Measurements from ENCODE around the gene TSHZ2. TPM values are rescaled to one million over a fixed set of nuclear protein-coding genes. Genes with fewer than 3 reads are reported as not detected.
"Not testable (repeated sequence)": the region's sequence is repeated elsewhere in the genome, so short reads cannot be mapped to it uniquely, and the experiment has no call there.

Gene TSHZ2
- total RNA-seq, 1 donor from 2014 or later, result 33.1 TPM

- ATAC-seq (no peak), DNase-seq (ENCODE audit: low spot score) (no peak)
- intact Hi-C loops (cut with DNase I), result no loop called here
These were observed 331.2 kb downstream of the TSHZ2 start for GRCh38 chr20:53303413-53303760.

- no peak for ATAC-seq
- intact Hi-C loops (cut with DNase I), result no loop called here
- no peak for DNase-seq (ENCODE audit: low spot score)
These were observed 332.0 kb downstream of the TSHZ2 start for GRCh38 chr20:53304146-53304545.

- no peak for DNase-seq (ENCODE audit: low spot score)
- intact Hi-C loops (cut with DNase I), result no loop called here
- ATAC-seq, result no peak
These were observed 334.1 kb downstream of the TSHZ2 start for GRCh38 chr20:53306192-53306805.

DNA sequence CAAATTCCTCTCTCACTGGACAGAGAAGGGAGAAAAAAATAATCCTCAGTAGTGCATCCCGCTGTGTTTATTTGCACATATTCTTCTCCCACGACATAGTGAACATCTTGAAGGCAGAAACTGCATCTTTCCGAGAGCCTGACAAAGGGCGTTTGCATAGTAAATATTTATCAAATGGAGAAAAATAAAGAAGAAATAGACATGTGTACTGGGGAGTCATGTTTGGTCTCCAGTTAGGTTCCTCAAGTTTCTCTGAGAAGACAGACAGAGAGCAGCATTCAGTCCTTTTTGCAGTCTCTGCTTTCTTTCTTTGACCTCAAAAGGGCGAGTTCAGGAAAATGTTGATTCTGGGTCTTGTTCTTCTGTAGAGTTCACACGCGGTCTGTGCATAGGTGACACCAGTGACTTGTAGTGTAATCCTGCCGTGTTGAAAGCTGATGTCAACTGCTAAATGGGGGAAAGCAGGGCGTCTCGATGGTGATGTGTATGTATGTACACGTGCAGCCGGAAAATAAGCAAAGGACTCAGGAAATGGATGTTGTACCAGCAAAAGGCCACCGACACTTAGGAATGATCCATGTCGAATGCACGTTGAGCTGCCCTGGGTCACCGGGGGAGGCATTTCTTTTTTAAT, 335.9 kb downstream of the TSHZ2 start:
- intact Hi-C loops (cut with DNase I), result no loop called here
- DNase-seq (ENCODE audit: low spot score) (no peak), ATAC-seq (no peak)

DNA sequence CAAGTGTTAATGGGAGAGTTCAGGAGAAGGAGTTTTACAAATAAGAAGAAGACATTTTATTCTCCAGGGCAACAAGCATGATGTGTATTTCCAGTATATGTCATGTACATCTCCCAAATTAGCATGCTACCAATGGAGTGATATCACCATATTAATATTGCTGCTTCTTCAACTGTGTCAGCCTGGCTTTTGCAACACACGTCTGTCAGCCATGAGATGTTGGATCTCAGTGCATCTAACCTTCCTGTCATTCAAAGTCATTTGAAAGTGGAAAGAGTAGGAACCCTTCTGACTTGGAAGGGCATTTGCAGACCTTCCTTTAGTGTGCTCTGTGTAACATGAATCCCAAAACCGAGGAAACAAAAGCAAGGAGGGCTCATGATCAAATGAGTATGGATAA, 337.4 kb downstream of the TSHZ2 start:
- intact Hi-C loops (cut with DNase I), result no loop called here
- ATAC-seq (no peak), DNase-seq (ENCODE audit: low spot score) (no peak)

DNA sequence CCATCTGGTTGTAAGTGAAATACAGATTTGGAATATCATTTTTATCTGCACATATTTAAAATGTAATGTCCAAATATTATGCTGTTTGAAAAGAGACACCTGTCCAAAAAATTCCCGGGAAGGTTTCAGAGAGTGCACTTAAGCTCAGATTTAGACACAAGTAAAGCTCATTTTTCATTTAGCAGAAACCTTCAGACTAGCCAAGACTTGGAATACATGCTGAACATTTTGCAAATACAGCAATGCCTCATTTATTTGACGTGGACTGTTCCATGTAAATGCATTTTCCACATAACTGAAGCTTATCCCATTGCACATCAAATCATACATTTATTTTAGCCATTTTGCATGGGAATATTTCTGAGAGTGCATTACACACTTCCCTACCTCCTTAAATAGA, 340.8 kb downstream of the TSHZ2 start:
- ATAC-seq (no peak), DNase-seq (ENCODE audit: low spot score) (no peak)
- intact Hi-C loops (cut with DNase I), result no loop called here

DNA sequence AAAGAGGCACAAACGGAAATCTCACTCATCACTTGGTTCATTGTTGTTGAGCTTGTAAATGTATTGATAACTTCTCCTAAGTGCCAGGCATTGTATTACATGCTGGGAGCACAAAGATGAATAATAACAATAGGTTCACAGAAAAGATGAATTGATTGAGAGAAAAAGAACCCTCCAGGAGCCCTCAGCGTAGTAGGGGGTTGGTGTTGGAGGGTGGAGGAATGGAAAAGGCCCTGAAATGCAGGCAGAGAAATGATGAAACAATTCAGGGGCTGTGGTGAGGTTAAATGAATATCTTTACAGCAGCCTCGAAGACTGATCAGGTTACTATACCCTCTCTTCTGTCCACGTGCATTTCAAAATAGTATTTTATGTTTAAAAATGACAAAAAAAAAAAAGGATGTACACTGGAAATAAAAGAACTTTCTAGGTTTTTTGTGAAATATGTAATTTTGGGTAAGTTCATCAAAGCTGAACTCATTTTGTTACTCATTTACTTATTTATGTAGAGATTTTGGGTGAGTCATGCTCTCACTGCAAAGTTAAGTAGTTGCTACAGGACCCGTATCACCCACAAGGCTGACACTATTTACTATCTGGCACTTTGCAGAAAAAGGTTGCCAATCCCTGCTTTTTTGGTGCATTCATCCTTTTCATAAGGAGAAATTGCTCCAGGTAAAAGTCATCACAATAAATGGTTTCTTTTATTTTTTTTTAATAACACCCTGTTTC, 344.2 kb downstream of the TSHZ2 start:
- intact Hi-C loops (cut with DNase I), result loop anchor here (1.0 kb wide), 1 partner anchor 36 kb away; no protein-coding TSS in a partner anchor
- ATAC-seq (no peak), DNase-seq (ENCODE audit: low spot score) (no peak)

DNA sequence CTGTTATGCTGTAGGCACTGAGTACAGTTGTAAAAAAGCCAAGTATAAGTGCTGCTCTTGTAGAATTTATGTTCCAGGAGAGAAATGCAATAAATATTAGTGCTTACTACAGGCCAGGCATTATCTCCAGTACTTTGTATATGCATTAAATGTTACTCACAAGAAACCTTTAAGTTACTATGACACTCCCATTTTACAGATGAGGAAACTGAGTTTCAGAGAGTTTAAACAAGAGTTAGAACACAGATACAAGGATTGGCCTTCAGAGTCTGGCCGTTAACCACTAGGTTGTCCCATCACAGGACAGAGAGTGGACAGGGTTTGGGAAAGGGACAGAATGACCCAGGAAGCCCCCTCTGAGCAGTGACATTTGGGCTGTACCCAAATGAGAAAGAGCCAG, 347.0 kb downstream of the TSHZ2 start:
- no peak for DNase-seq (ENCODE audit: low spot score)
- ATAC-seq, result no peak
- intact Hi-C loops (cut with DNase I), result no loop called here

GRCh38 chr20:53319716-53320115, 347.6 kb downstream of the TSHZ2 start:
- intact Hi-C loops (cut with DNase I), result no loop called here
- ATAC-seq (no peak), DNase-seq (ENCODE audit: low spot score) (no peak)

DNA sequence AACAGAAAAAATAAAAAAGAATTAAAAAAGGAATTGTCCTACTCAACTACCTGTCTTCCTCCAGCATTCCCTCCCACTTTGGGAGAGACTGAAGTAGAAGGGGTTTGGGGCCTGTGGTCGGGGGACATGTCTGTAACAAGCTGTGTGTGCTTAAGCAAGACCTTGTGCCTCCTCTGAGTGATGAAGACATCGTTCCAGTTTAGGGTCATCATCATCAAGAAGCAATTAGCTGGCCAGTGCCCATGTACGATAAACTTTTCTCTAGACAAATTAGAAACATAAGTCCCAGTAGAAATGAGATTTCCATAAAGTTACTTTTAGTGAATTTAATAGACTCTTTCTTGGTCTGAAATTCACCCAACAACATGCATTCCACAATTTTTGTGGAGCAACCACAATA, 348.5 kb downstream of the TSHZ2 start:
- no peak for DNase-seq (ENCODE audit: low spot score)
- intact Hi-C loops (cut with DNase I), result no loop called here
- ATAC-seq, result no peak

DNA sequence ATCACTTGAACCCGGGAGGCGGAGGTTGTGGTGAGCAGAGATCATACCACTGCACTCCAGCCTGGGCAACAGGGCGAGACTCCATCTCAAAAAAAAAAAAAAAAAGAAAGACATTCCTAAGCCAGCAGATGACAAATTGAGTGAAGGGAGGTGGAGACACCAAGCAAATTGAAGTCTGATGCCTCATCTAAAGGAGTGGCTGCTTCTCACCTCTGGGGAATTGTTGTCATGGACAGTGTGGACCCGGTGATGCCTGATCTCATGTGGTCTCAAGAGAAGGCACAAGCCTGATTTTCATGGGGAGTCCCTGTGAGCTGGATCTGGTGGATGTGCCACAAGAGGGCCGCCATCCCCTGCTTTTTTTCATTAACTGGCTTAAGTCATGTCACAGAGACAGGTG, 349.4 kb downstream of the TSHZ2 start:
- intact Hi-C loops (cut with DNase I), result no loop called here
- DNase-seq (ENCODE audit: low spot score) (no peak), ATAC-seq (no peak)

- ATAC-seq (no peak), DNase-seq (ENCODE audit: low spot score) (no peak)
- intact Hi-C loops (cut with DNase I), result no loop called here
These were observed 350.5 kb downstream of the TSHZ2 start for GRCh38 chr20:53322651-53323050.

DNA sequence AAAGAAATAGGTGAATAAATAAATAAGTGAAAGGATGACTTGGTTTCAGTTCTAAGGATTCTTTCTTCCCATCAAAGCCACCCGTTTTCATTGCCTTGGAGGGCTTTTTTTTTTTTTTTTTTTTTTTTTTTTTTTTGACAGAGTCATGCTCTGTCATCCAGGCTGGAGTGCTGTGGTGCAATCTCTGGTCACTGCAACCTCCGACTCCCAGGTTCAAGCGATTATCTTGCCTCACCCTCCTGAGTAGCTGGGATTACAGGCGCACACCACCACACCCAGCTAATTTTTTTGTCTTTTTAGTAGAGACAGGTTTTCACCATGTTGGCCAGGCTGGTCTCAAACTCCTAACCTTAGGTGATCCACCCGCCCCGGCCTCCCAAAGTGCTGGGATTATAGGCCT, 351.3 kb downstream of the TSHZ2 start:
- DNase-seq (ENCODE audit: low spot score); ATAC-seq; intact Hi-C loops (cut with DNase I): not testable (repeated sequence)

GRCh38 chr20:53324816-53325215, 352.7 kb downstream of the TSHZ2 start:
- intact Hi-C loops (cut with DNase I), result no loop called here
- DNase-seq (ENCODE audit: low spot score), result no peak
- ATAC-seq, result no peak

DNA sequence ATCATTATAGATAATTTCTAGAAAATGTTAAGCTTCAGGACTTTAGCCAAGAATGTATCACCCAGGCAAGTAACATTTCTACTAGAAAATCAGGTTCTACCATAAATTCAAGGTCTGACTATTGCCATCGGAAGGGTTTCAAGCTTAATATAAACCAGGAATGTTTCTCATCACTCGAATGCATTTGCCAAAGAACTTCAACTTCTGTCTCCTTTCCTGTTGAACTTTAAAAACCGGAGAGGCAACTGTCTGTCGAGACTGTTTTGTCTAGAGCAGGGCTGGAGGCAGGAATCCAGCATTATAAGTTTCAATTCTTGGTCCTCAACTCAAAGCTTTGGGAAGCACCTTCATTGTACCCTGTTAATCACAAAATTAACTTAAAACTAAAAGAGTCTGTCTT, 356.8 kb downstream of the TSHZ2 start:
- no peak for ATAC-seq
- DNase-seq (ENCODE audit: low spot score), result no peak
- intact Hi-C loops (cut with DNase I), result no loop called here

GRCh38 chr20:53329781-53330180, 357.6 kb downstream of the TSHZ2 start:
- no peak for ATAC-seq
- intact Hi-C loops (cut with DNase I), result no loop called here
- DNase-seq (ENCODE audit: low spot score), result no peak

DNA sequence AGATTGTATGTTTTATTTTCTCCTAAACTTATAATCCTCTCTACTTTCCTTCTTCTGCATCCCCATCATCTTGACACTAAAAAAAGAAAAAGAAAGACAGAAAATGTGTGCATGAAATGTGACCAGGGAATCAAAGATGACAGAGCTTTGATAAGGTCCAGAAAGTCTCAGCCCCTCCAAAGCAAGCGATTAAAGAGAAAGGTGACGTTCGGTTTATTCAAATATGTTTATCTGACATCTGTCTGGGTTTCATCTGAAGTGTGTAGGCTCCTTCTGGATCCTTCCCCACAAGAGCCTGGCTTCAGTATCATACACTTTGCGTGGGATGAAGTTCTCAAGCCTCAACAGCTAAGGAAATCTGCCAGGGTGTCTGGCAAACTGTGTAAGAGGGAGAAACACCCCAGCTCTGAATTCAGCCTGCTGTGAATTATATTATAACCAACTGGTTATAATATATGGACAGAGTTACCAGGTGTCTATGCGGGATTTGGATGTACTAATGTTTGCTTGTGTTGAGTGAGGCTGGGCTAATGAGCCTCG, 358.5 kb downstream of the TSHZ2 start:
- DNase-seq (ENCODE audit: low spot score) (no peak), ATAC-seq (no peak)
- intact Hi-C loops (cut with DNase I), result no loop called here

DNA sequence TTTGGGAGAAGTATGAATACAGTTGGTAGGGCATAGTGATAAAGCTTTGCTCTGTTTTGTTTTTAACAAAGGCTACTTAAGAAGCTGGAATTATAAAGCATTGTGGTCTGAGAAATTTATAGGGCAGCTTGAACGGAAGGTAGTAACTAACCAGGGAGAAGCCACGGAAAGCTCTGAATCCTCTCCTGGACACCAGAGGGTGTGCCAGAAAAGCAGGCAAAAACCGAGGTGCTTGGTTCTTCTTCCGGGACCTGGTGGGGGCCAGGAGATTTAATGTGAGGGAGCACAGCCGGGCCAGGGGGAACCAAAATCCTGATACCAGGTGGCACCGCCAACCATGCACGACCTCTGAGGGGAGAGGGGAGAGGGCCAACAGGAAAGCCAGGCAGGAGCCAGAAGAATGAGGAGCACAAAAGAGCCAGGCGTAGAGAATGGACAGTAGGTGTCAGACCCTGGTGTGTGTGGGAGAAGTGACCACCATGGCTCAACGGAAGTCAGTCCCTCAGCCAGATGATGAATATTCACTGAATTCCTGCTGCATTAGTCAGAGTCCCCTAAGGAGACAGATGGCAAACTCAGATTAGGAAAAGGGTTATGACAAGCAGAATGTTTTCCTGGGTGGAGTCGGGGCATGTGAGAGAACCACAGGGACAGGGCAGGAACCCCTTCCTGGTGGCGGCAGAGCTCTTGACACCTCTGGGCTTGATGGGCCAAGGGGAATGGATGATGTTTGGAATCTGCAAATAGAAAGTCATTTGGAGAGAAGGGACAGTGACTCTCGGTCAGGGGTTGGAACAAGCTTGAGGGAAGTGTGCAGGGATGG, 359.2 kb downstream of the TSHZ2 start:
- intact Hi-C loops (cut with DNase I), result no loop called here
- DNase-seq (ENCODE audit: low spot score), result no peak
- peak; percentile 82 for ATAC-seq

DNA sequence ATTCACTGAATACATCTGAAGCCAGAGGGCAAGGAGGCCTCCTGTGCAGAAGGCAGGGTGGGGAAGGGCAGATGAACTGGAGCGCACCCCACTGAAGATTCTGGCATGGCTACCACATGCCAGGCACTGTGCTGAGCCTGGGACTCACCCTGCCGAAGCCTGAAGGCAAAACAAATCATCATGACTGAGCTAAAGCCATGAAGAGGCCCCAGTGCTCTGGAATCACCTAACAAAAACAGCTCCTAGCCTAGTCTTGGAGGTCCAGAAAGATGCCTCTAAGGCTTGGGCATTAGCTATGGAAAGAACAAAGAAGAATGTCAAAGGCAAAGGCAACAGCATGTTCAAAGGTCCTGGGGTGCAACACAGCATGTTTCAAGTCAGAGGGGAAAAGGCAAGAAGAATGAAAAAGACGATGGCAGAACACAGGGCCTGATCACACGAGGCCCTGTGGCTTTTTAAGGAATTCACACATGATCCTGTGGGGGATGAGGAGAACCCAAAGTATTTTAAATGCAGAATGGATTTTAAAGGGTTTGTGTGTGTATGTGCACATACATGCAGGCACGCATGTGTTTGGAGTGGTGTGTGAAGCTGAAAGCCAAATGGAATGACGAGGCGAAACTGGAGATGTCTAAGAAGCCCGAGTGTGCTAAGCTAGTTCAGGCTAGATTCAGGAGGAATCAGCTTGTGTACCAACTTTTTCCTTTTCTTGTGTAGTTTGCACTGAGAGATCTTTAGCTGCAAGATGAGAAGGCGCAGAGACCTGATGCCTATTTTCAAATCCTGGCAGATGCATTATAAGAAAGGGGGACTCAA, 360.1 kb downstream of the TSHZ2 start:
- intact Hi-C loops (cut with DNase I), result no loop called here
- ATAC-seq (no peak), DNase-seq (ENCODE audit: low spot score) (no peak)
